Measurements from ENCODE around the gene ATF3.
"Not testable (repeated sequence)": the region's sequence is repeated elsewhere in the genome, so short reads cannot be mapped to it uniquely, and the experiment has no call there.

Gene ATF3

GRCh38 chr1:212634252-212634651, 25.7 kb downstream of the ATF3 start:
- H3K4me3 ChIP-seq (ENCODE audit: low read length) = no peak overlapping the region
- DNase-seq (ENCODE audit: low read depth) = no peak
- TF ChIP-seq CTCF (IDR thresholded peaks at IDR 0.05; ENCODE audit: insufficient read depth, low read depth, low read length, missing control alignments) = no peak

- no peak for DNase-seq (ENCODE audit: low read depth)
- no peak for TF ChIP-seq CTCF (IDR thresholded peaks at IDR 0.05; ENCODE audit: insufficient read depth, low read depth, low read length, missing control alignments)
- no peak overlapping the region for H3K4me3 ChIP-seq (ENCODE audit: low read length)
These were observed 26.6 kb downstream of the ATF3 start for GRCh38 chr1:212635141-212635631.

- DNase-seq (ENCODE audit: low read depth) = no peak
- no peak for TF ChIP-seq CTCF (IDR thresholded peaks at IDR 0.05; ENCODE audit: insufficient read depth, low read depth, low read length, missing control alignments)
- no peak overlapping the region for H3K4me3 ChIP-seq (ENCODE audit: low read length)
These were observed 29.3 kb downstream of the ATF3 start for GRCh38 chr1:212637902-212638301.

- H3K4me3 ChIP-seq (ENCODE audit: low read length) = no peak overlapping the region
- DNase-seq (ENCODE audit: low read depth) = no peak
- TF ChIP-seq CTCF (IDR thresholded peaks at IDR 0.05; ENCODE audit: insufficient read depth, low read depth, low read length, missing control alignments) = no peak
These were observed 30.1 kb downstream of the ATF3 start for GRCh38 chr1:212638492-212639151.

DNA sequence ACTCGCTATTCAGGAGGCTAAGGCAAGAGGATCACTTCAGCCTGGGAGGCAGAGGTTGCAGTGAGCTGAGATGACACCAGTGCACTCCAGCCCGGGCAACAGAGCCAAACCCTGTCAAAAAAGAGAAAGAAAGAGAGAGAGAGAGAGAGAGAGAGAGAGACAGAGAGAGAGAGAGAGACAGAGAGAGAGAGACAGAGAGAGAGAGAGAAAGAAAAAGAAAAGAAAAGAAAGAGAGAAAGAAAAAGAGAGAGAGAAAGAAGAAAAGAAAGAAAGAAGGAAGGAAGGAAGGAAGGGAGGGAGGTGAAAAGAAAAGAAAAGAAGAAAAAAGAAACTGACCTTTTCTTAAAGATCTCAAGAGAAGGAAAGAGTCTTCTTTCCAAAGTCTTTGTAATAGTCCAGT, 31.0 kb downstream of the ATF3 start:
- not testable (repeated sequence) for H3K4me3 ChIP-seq (ENCODE audit: low read length); DNase-seq (ENCODE audit: low read depth)

DNA sequence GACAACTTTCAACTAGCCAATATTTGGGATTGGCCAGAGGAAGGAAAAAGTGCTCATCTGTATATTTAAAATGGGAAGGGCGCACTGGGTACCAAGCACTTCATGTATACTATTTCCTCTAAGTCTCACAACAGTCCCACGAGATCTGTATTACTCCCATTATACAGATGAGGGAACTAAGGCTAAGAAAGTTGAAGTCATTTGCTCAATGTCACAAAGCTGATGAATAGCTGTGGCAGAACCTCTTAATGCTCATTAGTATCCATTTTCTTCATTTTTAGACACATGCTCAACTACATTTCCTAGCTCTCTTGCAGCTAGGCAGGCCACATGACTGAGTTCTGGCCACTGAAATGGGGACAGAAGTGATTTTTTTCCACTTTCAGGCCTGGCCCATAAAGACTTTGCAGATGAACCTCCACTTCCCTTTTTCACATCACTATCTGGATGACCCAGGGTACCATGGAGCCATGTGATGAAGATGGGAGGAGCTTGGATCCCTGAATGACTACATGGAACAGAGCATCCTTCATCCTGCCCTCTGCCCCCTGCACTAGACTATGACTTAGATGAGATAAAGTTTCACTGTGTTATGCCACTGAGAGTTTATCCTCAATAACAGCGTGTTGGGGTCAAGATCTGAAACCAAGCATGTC, 31.8 kb downstream of the ATF3 start:
- DNase-seq (ENCODE audit: low read depth) = no peak
- no peak overlapping the region for H3K4me3 ChIP-seq (ENCODE audit: low read length)
- TF ChIP-seq CTCF (IDR thresholded peaks at IDR 0.05; ENCODE audit: insufficient read depth, low read depth, low read length, missing control alignments) = no peak

GRCh38 chr1:212641956-212642355, 33.4 kb downstream of the ATF3 start:
- no peak for DNase-seq (ENCODE audit: low read depth)
- no peak for TF ChIP-seq CTCF (IDR thresholded peaks at IDR 0.05; ENCODE audit: insufficient read depth, low read depth, low read length, missing control alignments)
- H3K4me3 ChIP-seq (ENCODE audit: low read length) = no peak overlapping the region

Measured in epithelial cell of esophagus (primary cell).